ENCODE results near the gene LEKR1.
"Not testable (repeated sequence)": the region's sequence is repeated elsewhere in the genome, so short reads cannot be mapped to it uniquely, and the experiment has no call there.

The LEKR1 gene

DNA sequence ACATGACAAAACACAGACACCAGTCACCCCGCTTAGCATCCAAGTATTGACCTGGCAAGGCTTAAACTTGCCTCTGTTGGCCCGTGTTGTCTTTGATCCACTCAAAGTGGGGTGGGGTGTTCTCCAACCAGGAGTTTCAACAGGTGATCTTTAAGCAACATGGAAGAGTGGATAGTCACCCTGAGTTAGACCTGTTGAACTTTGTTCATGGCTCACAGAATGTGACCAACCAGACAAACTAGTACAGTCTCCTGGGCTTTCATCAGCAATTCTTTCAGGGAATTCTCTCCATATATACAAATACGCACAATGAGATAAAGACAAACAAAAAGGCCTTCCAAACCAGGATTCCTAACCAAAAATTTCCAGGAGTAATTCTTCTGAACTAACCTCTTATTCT is 11.9 kb downstream of the LEKR1 start:
- no peak for DNase-seq

DNA sequence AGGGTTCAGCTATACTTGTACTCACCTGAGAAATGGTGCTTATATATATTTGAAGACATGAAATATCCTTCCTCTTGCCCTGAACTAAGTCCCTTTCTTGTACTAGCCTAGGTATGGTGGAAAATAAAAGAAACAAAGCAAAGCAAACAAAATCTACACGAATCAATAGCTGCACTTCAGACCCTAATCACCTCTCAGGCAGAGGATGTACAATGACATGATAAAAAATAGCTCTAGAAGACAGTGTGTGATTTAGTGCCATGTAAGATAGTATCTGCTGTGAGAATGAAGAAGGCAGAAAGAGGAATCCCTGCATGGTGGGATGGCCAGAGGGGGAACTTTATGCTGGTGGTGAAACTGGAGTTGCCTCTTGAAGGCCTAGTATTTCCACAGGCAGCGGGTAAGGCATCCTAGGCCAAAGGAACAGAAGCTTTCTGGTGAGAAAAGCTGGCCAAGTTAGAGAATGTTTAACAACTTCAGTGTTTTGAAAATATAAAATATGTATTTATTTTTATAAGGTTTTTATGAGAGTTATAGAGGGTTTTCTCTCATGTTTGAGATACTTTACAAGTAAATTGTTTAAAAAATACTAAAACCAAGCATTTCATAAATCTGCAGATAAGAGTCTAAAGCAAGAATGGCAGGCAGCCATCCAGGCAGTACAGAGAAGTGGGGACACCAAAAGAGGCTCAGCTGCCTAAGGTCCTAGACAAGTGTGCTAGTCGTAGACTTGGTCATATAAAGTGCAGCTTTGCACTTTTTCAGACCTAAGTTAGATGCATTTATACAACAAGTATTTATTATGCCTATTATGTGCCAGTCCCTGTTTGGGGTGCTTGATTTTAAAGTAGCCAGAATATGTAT is 14.9 kb downstream of the LEKR1 start:
- no peak for DNase-seq

DNA sequence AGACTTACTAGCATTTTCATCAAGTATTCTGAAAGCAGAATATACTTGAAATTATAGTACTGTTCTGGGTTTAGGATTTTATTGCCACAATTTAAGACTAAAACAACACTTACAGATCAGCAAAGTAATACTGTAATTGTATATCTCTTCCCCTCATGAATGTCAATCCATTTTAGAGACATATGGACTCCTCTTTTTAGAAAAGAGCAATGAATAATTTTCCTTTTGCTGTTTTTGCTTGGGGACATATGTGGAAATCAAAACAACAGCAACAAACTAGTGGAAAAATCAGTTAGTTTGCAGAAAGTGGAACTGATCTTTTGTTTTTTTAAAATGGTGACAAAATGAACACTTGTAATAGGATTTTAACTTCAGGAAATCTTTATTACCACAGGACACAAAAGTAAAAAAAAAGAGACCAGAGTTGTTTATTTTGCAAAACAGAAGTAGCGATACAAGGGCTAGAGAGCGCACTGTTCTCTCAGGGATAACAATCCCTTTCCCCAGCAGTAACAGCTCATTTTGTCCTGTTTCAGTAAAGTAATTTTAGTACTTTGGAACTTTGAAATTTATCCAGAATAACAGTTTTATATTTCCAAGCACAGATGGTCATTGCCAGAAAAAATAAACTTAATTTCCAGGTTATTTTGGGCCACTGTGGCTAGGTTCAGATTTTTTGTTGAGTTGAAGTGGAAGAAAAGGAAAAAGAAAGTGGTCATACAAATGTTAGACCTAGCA is 17.1 kb downstream of the LEKR1 start:
- no peak for DNase-seq

DNA sequence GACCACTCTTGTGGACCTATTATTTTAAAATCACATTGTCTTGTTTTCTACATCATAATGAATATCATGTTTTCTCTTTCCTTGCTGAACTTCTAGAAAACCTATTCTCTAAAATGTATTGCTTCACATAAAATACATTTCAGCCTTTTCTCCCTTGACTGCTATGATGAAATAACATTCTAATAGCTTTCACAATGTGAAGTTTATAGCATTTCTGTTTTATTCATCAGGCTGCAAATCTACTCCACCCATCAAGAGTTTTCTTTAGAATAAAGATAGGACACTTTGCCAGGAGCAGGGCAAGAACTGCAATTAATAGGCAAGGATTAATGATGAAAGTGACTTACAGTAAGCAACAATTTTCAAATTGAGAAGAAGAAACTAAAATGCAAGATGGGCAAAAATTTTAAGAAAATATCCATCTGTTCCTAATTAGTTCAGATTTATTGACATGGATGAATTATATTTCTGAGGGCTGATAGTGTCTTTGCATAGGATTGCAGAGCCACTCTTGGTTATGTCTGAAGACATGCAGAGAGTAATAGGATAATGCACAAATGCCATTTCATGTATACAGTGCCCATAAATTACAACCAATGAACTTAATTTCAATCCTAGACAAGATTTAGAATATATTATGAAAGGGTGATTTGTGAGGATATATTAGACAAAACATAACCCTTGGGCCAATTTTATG is 21.7 kb downstream of the LEKR1 start:
- DNase-seq, result no peak

DNA sequence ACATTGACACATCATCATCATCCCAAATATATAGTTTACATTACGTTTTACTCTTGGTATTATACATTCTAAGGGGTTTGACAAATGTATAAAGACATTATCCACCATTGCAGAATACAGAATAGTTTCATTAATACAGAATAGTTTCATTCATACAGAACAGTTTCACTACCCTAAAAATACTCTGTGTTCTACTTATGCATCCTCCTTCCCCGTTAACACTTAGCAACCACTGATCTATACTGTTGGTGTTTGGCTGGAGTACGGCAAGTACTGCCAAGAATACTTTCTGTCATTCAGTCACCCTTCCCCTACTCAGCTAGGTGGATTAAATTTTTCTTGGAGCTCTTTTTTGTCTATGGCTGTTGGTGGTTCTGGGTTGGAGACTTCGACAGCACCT is 33.4 kb downstream of the LEKR1 start:
- no peak for DNase-seq

DNA sequence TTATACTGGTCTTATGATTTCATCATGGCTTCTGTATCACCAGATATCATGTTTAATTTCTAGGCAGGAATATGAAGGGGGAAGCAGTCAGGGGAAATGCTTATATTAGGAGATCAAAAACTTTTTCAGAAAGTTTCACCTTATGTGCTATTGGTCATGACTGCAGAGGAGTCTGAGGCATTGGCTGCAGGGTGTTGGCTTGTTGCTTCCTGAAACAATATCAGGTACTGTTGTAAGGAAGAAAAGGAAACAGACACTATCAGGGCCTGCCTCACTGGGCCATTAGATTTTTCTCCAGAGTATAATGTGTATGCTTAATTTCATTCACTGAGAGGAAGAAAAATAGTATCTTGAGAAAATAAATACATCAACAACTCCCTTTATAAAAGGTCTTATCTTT is 34.7 kb downstream of the LEKR1 start:
- no peak for DNase-seq

DNA sequence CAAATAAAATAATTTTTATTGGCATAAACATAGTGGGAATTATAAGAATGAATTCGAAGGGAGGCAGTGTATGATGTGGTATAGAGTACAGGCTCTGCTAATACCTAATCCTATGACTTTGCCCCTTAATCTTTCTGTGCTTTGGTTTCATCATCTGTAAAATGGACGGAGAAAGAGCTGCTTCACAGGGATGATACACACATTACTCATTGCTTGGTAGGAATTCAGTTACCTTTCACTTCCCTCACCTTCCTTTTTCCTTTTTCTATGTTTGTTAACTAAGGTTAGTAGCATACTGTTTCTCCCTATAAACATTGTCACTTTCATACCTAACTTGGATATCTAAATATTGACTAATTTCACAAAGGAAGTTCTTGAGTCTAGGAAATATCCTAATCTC is 36.2 kb downstream of the LEKR1 start:
- no peak for DNase-seq

DNA sequence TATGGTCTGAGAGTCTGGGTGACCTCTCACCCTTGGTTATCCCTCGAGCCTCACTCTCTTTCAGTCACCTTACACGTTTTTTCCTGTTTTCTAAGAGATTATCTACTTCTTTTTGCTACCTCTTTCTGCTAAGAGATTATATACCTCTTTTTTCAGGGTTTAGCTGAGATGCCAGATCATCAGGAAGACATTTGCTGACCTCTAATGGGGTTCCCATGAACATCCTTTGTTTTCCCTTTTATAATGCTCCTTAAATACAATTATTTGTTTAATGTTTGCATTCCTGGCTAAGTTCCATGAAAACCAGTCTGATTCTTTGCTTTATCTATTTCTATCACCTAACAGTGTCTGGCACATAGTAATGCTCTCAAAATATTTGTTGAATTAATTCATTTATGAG is 39.6 kb downstream of the LEKR1 start:
- no peak for DNase-seq

DNA sequence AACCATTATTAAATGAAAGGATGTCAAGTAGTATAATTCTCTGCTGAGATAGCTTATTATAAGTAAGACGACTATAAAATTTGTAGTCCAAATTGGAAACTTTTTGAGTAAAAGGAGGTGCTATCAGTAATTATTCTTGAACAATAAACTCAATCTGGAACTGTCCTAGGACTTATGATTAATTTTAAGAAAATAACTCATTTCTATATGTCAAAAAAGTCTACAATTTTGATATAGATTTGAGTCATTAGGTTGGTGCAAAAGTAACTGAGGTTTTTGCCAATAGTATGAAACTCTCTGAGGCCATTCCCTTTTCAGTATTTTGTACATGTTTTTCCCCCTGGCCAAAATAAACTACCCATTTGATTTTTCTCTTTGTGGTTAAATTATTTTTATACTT is 41.0 kb downstream of the LEKR1 start:
- DNase-seq, result no peak

DNA sequence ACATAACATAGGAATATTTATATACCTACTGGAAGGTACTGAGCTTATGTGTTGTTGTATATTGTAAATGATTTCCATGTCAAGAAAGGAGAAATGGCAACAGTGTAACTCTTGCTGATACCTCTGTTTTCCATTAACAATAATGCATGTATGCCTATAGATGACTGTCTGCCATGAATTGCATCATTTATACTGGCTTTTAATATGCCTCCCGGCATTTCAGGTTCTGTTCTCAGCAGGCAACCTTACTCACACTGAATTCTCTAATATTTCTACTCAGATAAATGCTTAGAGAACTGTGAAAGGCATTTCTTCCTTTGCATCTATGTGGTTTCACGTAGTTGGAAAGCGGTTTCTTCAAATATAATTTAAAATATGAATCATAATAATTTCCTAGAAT is 41.8 kb downstream of the LEKR1 start:
- no peak for DNase-seq

DNA sequence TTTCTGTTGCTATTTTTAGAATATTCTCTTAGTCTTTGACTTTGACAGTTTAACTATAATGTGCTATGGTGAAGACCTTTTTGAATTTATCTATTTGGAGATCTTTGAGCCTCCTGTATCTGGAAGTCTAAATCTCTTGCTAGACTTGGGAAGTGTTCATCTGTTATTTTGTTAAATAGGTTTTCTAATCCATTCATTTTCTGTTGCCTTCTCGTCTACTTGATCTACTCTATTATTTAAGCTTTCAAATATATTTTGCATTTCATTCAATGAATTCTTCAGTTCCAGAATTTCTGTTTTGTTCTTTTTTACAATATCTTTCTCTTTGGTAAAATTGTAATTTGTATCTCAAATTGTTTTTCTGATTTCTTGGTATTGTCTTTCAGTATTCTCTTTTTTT is 47.8 kb downstream of the LEKR1 start:
- DNase-seq, result no peak

DNA sequence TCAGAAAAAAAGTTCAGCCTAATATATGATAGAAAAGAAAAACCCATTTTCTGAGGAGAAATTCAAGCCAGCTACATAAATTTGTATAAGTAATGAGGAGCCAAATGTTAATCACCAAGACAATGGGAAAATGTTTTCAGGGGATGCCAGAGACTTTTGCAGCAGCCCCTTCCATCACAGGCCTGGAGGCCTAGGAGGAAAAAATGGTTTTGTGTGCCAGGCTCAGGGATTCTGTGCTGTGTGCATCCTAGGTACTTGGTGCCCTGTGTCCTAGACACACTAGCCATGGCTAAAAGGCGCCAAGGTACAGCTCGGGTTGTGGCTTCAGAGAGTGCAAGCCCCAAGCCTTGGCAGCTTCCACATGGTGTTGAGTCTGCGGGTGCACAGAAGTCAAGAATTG is 53.3 kb downstream of the LEKR1 start:
- DNase-seq, result not testable (repeated sequence)

DNA sequence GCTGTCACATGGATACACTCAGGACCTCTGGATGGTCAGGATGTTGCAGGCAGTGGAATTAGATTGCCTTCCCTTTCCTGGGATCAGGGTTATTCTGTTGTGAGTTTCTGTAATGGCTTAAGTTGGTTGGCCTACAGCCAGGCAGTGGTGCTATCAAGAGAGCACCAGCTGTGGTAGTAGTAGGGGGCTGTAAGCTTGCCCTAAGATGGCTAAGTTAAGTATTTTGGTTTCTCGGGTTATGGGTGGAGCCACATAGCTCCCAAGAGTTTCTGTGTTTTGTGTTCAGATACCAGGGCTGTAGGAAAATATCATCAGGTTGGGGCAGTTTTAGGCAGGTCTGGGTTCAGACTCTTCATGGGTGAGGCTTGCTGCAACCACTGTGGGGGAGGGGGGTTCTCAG is 59.6 kb downstream of the LEKR1 start:
- no peak for DNase-seq

DNA sequence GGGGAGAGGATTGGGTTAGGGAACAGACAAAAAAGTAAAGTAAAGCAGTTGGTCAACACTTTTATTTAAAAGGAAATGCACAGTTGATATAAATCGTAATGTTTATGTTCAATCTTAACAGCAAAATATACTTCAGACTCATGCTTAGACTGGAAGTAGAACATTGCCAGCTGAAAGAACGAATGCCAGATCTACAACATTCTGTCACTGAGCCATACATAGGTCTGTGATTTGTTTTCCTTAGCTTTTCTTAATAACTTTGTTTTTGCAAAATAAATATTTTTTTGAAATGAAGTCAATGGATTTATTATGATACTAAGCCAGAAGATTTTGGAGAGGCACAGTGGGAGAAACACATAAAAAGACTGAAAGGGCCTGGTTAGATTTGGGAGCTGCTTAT is 62.0 kb downstream of the LEKR1 start:
- no peak for DNase-seq

DNA sequence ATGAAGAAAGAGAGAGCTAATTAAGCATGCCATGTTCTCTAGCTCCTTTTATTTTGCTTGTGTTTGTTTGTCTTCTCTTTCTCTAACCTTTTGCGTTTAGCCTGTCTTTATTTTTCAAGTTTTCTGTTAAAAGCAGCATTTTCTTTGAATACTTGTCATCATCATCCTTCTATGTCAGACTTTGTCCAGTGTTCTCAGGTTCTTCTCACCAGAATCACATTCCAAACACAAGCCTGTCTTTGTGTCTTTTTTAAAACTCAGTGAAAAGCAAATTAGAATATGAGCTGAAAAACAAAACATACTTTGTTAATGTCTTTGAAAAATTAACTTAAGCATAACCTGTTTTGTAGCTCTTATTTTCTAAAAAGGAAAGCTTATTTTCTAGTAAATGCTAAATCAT is 62.4 kb downstream of the LEKR1 start:
- DNase-seq, result no peak

DNA sequence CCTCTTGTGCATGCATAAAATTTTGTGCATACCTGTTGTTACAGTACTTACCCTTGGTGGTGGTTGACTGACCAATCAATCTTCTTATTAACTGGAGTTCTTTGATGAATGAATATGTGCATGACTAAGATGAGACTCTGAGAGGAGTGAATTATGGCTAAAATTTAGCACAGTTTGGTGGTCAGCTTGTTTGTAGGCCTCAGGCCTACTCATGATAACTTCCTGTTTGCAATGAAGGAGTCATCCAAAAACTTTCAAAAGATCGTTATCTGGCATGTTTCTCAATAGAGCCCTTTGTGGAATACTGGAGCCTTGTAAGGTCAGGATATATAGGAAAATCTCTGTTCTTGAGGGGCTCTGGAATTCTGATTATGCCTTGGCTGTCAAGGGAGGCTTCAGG is 66.5 kb downstream of the LEKR1 start:
- no peak for DNase-seq

DNA sequence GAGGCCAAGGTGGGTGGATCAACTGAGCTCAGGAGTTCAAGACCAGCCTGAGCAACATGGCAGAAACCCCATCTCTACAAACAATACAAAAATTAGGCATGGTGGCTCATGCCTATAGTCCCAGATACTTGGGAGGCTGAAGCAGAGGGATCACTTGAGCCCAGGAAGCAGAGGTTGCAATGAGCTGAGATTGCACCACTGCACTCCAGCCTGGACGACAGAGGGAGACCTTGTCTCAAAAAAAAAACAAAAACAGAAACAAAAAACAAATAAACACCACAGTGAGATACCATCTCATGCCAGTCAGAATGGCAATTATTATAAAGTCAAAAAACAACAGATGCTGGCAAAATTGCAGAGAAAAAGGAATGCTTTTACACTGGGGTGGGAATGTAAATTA is 69.2 kb downstream of the LEKR1 start:
- not testable (repeated sequence) for DNase-seq

DNA sequence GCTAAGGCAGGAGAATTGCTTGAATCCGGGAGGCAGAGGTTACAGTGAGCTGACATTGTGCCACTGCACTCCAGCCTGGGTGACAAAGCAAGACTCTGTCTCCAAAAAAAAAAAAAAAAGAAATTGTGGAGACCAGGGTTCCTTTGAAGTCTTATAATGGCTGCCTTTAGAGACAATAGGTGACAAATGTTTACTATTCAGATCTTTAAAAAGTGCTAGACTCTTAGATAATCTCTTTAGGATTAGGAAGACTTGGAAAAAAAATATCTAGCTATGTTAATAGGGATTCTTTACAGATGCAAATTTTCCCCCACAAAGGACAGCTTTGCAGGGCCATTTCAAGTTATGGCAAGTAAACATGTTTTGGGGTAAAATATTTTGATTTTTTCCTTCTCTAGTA is 71.7 kb downstream of the LEKR1 start:
- DNase-seq, result not testable (repeated sequence)

DNA sequence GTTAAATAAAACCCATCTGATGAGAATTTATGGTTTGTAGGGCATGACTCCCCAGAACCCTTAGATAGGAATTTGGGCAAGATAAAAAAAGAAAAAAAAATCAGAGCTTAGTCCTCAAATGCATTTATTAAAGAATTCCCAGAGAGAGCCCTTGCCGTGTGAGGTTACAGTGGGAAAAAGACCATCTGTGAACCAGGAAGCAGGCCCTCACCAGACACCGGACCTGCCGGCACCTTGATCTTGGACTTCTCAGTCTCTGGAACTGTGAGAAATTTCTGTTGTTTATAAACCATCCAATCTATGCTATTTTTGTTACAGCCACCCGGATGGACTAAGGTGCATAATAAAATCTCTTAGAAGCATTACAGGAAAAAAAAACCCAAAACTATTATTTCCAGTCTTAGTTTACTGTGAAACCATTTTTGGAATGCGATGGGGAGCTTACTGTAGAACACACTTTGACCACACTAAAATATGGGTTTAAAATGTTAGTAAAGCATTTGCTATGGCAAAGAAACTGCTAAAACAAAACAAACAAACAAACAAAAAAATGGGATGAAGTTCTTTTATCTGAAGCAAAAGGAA is 72.2 kb downstream of the LEKR1 start:
- DNase-seq, result no peak

DNA sequence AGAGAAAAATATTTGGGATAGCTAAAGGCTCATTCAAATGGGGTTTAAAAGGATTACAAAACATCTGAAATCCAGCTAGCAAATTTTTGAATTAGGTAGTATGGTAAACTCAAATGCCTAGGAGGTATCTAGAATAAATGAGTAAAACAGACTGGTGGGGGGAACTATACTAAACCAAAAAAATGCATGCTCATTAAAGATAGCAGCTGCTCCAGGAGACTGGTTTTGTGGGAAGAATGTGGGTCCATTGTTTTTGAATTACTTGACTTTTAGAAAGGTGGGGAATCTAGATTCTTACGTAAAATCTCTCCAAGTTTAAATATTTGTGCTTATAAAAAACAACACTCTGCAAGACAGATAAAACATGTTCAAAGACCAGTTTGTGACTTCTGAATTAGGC is 73.8 kb downstream of the LEKR1 start:
- no peak for DNase-seq

DNA sequence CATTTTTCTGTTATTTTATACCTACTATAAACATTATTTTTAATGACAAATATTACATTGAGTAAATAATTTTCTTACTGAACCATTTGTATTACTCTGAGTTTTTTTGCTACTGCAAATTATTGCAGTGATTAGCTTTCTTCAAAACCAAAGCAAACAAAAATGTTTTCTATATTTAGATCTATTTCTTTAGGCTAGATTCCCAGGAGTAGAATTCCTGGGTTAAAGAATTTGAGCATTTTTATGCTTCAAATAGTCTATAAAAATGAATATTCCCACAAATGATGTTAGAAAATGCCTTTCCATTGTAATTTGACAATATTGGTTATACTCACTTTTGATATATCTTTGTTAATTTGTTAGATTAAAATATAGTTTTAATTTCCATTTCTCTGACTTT is 76.8 kb downstream of the LEKR1 start:
- no peak for DNase-seq

DNA sequence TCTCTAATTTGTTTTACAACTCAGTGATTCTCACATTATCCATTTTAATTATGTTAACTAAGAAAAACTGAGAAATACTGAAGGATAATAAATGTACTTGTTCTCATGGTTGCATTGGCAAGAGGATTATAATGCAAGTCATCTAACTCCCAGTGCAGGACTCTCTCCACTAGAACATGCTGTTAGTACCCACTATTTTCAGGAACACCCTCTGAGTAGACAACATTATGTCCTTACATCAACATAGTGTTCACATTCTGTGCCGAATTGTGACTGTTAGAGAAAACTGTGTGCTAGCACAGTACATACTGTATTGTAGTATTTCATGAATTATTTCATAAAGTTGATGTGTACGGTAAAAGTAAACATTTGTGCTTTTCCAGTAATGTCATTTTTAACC is 80.1 kb downstream of the LEKR1 start:
- DNase-seq, result no peak

DNA sequence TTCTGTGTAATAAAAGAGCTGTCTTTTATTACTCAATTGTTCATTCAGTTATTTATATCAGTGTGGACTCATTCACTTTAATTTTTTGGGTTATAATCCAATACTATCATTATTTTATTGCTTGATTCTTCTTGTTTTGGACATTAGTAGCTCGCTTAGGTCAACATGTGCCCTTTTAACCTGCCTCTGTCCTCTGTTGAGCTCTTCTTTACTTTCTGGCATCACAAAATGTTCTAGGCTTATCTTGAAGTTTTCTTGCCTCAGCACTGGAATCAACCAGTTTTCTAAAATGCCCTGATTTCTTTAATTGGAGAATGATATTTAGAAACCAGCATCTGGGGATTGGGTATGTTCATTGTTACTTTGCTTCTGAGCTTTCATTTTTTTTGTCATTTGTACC is 82.2 kb downstream of the LEKR1 start:
- DNase-seq, result no peak

DNA sequence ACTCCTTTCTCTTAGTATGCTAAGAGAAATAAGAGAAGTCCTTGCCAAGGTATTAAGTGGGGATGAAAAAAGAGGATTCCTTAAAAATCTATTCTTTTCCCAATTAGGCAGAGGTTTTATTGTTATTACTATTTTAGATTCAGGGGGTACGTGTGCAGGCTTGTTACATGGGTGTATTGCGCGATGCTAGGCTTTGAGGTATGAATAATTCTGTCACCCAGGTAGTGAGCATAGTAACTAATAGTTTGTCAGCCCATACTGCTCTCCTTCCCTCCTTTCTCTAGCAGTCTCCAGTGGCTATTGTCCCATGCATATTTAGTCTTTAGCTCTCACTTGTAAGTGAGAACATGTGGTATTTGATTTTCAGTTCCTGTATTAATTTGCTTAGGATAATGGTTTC is 83.9 kb downstream of the LEKR1 start:
- DNase-seq, result no peak
